Urothelium cell line (cell line): ENCODE data around the gene VTN.

ENCODE experiments used
- DNase-seq: peaks from one replicate; pipeline ENCODE4 v3.0.0; 2011; ENCODE audit warnings: low spot score, mixed read lengths
- FAIRE-seq: peaks from 2 replicates; lab custom pipeline; 2011; peaks lifted over from hg19 to GRCh38; lab: Jason Lieb, UNC

Gene VTN, protein sequence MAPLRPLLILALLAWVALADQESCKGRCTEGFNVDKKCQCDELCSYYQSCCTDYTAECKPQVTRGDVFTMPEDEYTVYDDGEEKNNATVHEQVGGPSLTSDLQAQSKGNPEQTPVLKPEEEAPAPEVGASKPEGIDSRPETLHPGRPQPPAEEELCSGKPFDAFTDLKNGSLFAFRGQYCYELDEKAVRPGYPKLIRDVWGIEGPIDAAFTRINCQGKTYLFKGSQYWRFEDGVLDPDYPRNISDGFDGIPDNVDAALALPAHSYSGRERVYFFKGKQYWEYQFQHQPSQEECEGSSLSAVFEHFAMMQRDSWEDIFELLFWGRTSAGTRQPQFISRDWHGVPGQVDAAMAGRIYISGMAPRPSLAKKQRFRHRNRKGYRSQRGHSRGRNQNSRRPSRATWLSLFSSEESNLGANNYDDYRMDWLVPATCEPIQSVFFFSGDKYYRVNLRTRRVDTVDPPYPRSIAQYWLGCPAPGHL

DNA sequence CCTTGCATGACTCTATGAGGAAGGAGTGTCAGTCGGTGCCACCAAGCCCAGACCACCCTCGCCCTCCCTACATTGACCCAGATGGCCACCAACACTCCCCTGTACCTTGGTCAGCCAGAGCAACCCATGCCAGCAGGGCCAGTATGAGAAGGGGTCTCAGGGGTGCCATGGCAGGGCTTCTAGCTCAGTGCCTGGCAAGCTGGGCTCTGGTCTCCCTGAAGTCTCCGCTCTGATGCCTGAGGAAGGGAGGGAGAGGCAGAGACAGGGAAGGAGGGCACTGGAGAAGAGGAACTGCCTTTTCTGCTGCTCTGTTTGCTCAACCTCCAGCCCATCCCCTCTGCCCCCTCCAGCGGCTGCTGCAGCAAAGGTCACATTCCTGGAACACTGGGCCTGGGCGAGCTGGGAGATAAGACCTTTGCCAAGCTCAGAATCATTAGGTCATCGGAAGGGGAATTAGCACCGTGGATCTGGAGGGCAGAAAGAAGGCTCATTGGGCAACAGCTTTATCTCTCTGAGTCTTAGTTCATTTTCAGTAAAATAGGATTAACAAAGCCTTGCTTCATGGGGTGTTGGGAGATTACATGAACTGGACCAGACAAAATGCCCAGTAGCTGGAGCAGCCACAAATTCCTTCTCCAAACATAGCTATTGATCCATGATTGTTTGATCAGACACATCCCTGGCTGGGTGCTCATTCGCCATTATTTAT, at the start of gene VTN:
Gene VTN (minus strand): TSS at position 273 of the 709 bp plus-strand sequence. CDS start 104 bp downstream, at position 169.
- DNase-seq, result no peak
- FAIRE-seq, result no peak

DNA sequence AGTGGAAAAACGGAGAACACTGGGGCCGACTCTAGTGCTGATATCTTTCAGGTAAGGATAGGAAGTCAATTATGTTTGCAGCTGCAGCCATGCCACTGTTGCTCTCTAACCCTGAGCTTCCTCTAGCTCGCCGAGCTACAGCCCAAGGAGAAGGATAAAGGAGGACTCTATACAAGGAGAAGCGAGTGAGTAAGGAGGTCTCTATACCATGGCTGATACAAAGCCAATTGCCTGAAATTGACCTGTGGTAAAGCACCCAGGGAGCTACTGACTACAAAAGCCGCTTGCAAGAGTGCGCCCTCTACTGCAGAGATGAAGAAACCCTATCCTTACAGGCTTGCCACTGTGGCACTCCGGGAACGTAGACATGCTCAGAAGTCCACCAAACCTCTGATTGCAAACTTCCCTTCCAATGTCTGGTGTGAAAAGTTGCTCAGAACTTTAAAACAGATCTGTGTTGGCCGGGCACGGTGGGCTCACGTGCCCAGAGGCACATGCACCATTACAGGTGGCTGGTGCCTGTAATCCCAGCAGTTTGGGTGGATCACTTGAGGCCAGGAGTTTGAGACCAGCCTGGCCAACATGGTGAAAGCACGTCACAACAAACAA, 46.7 kb upstream of the VTN start:
- FAIRE-seq, result no peak
- peak; percentile 63 for DNase-seq

DNA sequence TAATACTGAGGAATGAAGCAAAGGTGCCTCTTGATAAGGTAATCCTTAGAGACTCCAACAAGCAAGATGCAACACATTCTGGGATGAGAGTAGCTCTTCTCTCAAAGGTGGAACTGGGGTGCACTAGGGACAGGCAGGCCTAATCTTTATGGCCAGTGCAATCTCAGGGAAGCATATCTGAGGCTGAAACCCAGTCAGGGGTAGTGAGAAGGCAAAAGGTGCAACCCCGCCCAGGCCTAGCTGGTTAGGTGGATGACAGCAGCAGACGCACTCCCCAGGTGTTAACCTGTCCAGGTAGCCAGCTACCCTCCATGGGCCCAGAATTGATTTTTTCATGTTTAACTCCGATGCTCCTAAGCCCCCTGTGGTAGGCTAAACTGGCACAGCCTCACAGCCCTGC, 45.8 kb upstream of the VTN start:
- DNase-seq (no peak), FAIRE-seq (no peak)

DNA sequence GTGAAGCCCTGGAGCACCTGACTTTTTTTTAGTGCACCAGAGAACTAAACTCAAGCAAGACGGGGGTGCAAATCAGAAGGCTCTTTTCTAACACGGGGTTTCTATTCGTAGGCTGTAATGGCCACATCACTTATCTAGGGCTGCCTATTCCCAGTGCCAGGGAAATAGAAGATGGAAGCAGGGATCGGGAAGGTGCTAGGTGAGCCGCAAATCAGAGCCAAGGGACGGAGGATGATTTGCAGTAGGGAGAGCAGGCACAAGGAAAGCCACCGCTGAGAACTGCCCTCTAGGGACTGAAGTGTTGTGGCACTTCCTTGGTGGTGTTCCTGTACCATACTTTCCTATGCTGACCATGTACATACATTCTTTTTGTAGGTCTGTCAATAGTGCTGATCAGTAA, 43.7 kb upstream of the VTN start:
- DNase-seq, result no peak
- no peak for FAIRE-seq

DNA sequence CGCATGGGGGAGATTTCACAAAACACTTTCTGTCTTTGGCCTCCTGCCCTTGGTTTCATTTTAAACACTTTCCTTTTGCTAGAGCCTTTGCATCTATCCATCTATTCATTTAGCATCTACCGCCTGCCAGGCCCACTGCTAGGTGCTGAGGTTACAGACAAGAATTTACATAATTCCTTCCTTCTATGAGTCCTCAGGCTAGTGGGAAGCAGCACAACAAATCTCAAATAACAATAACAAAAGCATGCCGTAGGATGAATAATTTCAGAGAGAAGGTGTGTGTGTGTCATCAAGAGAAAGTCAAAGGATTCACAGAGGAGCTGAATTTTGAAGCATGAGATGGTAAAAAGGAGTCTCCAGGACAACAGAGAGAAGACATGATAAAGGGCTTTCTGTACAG, 42.0 kb upstream of the VTN start:
- DNase-seq, result no peak
- FAIRE-seq, result no peak

DNA sequence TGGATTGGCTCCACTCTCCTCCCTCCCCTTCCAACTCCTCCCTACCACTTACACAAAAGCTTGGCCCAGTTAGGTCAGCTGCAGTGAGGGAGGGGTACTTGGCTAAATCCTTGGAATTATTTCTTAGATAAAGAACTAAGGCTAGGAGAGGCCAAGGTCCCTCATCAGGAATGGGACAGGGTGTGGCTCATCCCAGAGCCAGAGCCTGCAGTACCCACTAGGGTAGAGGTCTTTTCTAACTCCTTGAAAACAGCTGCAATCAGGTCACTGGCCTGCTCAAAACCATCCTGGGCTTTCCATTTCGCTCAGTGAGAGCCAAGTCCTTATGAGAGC, 37.8 kb upstream of the VTN start:
- FAIRE-seq, result no peak
- no peak for DNase-seq

DNA sequence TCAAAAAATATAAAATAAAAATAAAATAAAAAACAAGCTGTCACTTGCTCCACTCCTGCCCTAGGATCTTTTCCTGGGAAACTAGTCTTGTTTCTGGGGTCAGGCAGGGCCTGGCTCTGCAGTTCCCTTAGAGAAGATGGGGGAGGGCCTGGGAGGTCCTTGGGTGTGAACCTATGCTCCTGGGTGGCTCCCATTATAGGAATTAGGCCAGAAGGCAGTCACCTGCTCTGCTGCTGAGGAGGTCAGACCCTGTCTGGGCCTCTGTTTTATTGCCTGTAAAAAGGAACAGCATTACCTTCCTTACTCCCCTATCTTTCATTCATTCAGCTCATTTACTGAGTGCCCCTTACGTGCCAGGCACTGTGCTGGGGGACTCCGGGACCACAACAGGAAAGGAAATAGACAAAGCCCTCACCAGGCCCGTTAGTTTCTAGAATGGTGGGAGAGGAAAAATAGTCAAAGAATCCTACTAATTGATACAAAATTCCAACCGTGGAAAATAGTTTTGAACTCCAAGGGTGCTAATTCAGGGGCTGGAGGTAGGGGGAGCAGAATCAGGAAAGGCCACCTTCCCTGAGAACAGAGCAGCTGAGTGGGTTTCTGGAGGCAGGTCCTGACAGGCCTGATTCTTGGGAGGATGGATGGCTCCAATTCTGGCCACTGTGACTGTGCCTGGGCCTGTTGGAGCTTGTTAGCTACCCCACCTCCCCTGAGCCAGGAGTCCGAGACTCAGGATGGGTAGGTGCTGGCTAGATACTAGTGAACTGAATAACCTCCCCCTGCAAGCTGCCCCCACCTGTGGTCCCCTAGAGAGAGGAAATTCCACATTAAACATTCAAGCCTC, 37.2 kb upstream of the VTN start:
- FAIRE-seq (no peak), DNase-seq (peak; percentile 26)

DNA sequence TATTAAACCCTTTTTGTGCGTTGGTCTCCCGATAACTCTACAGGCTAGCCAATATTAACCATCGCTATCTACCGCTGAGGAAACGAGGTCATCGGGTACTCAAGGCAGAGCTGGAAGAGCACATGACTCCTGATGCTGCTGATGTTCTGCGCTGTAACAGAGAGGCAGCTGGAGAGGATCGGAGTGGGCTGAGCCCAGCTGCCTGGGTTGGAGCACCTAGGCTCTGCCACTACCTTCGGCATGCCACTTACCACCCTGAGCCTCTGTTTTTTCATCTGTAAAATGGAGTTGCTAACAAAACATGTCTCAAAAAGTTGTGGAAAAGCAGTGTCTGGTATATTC, 36.3 kb upstream of the VTN start:
- DNase-seq (no peak), FAIRE-seq (no peak)

DNA sequence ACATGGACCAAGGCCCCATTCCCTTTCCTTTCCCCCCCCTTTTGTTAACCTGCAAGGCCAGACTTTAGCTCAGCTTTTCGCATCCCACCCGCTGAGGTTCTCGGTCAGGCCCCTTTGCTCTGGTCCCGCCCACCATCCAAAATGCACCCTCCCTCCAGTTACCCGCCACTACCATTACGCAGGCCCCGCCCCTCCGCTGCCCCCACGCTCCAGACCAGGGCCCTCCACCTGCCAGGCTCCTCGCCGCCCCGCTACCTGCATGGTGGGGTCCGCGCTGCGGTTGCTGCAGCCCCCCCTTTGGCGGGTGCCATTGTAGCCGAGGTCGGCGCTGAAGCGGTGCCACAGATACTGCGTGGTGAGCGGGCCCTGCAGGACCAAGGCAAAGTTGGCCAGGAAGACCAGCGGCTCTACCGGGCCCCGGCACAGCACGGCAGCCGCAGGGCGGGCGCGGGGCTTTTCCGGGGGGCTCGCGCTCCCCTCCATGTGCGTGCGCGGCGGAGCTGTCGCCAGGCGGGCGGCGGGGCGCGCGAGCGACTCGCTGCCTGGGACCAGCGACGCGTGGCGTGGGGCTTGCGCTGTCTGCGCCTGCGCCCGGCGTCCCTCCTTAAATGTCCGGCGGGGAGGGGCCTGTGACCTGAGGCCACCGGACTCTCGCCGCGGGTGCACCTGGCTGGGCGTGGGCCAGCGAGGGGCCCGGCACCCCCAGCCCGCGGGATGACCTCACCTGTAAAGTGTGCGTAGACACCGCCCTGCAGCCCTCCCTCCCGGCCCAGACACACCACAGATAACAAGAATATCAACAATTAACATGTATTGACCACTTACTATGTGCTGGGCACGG, 35.7 kb upstream of the VTN start, which contains the start of gene SLC46A1:
Gene SLC46A1 (minus strand): TSS at position 581 of the 841 bp plus-strand sequence. CDS start 98 bp downstream, at position 483.
- DNase-seq (peak; percentile 73), FAIRE-seq (peak; percentile 20)

DNA sequence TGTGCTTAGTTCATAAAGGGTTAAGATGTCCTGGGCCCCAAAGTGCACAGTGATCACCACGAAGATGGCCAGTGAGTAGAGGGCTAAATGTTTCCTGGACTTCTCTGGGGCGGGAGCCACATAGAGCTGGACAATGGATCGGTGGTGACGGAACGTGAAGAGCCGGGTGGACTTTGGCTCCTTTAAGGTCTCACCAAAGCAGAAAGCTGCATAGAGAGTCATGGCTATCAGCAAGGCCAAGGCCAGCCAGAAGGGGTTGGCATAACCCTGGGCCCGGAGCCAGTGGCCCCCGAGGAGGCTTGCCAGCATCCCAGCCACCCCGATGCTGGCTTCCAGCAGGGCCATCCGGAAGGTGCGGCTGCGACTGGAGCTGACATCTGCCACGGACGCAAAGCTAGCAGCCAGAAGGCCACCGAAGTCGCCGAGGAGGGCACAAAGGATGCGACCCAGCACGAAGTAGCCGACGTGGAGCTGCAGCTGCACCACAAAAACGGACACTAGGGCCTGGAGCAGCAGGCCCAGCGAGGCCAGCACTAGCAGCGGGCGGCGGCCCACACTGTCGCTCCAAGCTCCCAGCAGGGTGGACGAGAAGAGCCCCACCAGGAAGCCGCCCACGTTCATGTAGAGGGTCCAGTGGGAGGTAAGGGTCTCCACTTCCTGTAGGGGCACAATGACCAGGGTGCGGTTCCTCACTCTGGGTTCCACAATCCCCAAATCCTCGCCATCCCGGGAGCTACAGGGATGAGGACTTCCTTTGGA, 34.9 kb upstream of the VTN start:
- no peak for FAIRE-seq
- DNase-seq, result no peak

DNA sequence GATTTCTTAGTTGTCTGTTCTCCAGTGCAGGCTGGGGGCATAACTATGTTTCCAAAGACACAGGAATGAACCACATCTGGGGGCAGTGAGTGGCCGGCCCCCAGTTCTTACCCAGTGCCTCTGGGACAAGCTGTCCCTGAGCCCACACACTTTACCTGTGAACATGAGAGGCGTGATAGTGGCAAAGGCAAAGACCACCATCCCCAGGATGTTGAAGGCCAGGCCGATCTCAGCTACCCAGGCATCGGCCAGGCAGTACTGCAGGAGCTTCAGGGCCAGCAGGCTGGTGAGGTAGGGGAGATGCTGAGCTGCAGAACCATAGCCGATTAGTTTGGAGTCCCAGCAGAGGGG, 34.3 kb upstream of the VTN start:
- no peak for FAIRE-seq
- no peak for DNase-seq

DNA sequence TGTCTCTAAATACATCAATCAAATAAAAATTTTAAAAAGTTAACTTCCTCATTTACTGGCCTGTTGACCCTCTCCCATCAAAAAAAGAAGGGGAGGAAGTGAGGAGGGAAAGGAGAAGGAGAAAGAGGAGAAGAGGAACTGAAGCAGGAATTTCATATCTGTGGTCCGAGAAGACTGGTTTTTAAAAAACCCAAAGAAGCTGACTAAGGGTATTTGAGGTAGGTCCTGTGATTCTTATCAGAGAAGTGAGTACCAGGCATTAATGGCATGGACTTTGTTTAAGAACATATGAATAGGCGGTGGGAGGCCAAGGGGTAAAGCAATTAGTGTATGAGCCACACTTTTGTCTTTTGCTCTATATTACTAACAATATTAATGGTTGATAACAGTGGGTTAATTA, 33.9 kb upstream of the VTN start:
- DNase-seq, result no peak
- FAIRE-seq, result no peak

DNA sequence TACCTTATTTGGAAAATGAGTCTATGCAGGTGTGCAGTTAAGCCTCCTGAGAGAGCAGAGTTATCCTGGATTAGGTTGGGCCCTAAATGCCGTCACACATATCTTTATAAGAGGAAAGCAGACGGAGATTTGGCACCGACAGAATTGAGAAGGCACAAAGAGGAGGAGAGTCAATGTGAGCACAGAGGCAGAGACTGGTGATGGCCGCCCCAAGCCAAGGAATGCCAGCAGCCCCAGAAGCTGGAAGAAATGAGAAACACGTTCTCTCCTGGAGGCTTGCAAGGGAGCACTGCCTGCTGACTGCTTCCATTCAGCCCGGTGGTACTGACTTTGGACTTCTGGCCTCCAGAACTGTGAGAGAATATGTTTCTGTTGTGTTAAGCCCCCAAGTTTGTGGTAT, 32.7 kb upstream of the VTN start:
- FAIRE-seq, result no peak
- DNase-seq, result no peak

DNA sequence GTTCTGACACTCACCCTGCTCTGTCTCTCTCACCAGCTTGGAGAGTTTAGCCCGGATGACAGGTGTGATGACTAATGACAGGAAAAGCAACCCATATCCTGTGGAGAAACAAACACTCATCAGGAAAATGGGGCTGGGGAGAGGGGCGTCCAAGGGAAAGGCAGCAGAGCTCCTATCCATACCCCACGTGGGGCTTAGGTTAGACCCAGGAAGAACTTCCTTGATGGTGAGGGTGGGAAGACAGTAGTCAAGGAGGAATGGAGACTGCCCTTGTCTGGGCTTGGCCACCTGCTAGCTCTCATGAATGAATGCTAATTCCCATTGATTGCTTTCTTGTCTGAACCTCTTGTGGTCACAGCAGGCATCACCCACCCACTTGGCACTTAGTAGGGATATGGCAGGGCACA, 32.1 kb upstream of the VTN start:
- DNase-seq, result no peak
- FAIRE-seq, result no peak

DNA sequence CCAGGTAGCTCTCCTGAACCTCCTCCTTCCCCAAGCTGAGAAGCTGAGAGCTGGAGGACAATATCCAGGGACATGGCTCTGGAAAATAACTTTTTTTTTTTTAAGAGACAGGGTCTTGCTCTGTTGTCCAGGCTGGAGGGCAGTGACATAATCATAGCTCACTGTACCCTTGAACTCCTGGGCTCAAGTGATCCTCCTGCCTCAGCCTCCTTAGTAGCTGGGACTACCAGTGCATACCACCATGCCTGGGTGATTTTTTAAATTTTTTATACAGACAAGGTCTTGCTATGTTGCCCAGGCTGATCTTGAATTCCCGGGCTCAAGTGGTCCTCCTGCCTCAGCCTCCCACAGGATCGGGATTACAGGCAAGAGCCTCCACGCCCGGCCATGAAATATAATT, 29.7 kb upstream of the VTN start:
- FAIRE-seq (no peak), DNase-seq (no peak)

DNA sequence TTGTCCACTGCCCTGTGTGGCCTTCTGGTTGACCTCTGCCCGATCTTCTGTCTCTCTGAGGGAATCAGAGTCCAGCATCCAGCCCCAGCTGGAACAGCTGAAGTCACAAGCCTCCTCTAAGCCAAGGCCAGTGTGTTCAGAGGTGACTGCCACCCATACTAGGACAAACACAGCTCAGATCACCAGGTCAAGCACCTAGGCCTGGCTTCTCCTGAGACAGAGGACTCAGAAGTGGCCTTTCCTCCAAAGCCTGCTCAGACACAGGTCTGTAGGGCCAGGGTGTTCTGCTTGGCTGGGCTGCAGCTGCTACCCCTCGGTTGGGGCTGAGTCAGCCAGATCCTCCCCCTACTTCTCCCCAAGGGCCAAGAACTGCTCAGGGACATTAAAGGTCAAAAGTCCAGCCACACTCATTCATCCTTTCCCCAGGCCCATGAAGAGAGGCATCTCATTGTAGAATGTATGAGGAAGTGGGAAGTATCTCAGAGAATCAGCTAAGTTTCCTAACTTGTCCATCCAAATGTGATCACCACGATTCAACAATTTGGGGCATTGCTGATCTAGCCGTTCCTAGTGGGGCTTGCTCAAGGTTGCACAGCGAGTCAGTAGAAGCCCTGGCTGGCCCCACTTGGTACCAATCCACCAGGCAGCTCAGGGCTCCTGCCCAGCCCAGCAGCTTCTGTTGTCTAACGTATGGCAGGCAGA, 28.3 kb upstream of the VTN start:
- no peak for FAIRE-seq
- no peak for DNase-seq

DNA sequence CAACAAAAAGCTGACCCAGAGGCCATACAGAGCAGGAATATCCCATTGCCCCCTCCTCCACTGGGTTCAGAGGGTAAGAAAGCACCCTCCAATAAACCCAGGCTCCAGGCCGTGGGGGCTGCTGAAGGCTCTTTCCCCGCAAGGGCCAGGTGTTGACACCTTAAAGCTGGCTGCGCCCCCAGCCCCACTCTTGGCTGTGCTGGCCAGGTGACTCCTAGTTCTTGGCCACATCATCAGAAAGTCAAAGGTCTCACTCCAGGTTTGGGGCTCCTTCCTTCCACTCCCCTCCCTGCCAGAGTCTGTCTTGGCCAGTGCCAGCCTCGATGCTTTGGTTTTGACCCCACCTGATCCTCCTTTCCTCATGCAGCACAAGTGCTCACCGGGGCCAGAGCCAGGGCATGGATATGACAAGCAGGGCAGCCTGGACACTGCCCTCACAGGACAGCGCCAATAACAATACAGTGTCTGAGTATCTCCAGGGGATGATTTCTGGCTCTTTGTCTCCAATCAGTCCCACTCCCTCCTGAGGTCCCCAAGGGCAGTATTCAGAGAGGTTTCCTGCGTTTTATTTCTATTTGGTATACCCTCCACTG, 27.7 kb upstream of the VTN start:
- DNase-seq (no peak), FAIRE-seq (no peak)

DNA sequence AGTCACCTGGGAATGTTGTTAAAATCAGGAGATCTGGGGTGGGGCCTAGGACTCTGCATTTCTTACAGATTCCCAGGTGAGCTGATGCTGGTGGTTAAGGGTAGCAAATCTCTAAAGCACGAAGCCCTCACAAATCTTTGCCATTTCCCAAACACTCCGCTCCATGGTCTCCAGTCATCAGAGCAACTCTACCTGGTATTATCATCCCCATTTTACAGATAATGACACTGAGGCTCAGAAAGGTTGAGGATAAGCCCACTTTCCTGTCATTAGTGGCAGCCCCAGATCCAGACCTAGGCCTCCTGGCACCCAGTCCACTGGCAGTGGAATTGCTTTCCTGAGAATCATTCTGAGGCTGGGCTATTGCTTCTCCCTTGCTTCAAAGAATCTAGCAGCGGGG, 27.2 kb upstream of the VTN start:
- FAIRE-seq (no peak), DNase-seq (no peak)
